IMR-90 (cell line): ENCODE data around the gene RFPL3.

Source experiments
- MAFK ChIP-seq: IDR thresholded peaks from 2 replicates; pipeline ENCODE4 v1.6.1; 2012; ENCODE audit warnings: low read depth, low read length, improper control_type of control experiment
- MXI1 ChIP-seq: IDR thresholded peaks from 2 replicates; pipeline ENCODE4 v1.6.1; 2012; ENCODE audit warnings: low read depth, mild to moderate bottlenecking, low read length, moderate library complexity, borderline replicate concordance
- POLR2A ChIP-seq: IDR thresholded peaks from 2 replicates; pipeline ENCODE4 v1.6.1; 2012; ENCODE audit warnings: mild to moderate bottlenecking, low read depth, low read length
- RCOR1 ChIP-seq: IDR thresholded peaks from 2 replicates; pipeline ENCODE4 v1.6.1; 2012; ENCODE audit warnings: mild to moderate bottlenecking, low read length, improper control_type of control experiment; ENCODE audit not compliant: insufficient replicate concordance
- TF ChIP-seq, protein P1 (sequence below): conservative IDR thresholded peaks from 2 replicates; pipeline ENCODE4 v1.5.1; 2012; ENCODE audit warnings: mild to moderate bottlenecking, low read depth, low read length, improper control_type of control experiment

DNA sequence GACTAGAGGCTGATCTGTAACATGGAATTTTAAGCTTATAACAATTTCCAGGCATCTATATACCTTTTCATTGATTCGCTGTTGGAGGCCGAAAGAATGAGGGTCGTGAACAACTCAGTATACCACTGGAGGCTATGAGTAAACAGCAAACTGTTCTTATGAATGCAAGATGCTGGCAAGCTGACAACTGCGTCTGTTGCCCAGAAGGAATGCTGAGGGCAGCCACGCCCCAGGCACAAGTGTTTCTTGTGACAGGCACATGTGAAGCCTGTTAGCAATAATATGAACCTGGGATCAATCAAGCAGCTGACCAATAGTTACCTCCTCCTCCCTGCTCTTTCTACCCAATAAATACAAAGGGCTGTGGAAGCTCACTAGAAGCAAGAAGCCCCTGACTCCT is 39.1 kb downstream of the RFPL3 start:
- TF ChIP-seq POLR2A, result no peak
- TF ChIP-seq, protein P1, sequence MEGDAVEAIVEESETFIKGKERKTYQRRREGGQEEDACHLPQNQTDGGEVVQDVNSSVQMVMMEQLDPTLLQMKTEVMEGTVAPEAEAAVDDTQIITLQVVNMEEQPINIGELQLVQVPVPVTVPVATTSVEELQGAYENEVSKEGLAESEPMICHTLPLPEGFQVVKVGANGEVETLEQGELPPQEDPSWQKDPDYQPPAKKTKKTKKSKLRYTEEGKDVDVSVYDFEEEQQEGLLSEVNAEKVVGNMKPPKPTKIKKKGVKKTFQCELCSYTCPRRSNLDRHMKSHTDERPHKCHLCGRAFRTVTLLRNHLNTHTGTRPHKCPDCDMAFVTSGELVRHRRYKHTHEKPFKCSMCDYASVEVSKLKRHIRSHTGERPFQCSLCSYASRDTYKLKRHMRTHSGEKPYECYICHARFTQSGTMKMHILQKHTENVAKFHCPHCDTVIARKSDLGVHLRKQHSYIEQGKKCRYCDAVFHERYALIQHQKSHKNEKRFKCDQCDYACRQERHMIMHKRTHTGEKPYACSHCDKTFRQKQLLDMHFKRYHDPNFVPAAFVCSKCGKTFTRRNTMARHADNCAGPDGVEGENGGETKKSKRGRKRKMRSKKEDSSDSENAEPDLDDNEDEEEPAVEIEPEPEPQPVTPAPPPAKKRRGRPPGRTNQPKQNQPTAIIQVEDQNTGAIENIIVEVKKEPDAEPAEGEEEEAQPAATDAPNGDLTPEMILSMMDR, result no peak
- TF ChIP-seq MXI1, result no peak
- no peak for TF ChIP-seq MAFK
- no peak for TF ChIP-seq RCOR1
